ENCODE measurements around the gene TMOD3.

Gene TMOD3

DNA sequence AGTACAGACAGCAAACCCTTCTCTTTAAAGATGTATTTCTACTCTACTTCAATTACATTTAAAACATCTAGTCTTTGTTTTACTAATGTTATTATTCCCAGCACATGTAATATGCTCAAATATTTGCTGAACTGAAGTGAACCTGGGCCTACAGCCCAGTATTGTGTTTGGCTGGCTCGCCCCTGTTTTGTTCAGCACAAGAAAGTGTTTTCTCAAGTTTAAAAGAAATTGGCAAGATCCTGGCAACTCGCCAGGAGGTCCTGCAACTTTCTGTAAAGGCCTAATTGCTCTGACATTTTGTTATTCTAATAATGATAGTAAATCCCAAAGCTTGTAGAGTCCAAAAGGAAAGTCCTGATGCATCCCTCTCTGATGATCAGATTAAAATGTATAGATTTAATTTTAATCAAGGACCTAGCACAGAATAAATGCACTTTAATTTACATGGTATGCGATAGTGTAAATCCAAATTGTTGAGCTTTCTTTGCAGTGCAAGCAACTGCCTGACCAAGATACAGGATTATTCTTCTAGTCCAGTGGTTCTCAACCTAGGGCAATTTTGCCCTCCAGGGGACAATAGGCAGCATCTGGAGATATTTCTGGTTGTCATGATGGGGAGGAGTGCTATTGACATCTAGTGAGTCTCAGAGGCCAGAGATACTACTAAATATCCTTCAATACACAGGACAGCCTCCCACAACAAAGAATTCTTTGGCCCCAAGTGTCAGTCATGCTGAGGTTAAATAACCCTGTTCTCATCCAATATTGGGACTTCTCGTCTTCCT, 35.7 kb upstream of the TMOD3 start:
- TF ChIP-seq, protein P1, sequence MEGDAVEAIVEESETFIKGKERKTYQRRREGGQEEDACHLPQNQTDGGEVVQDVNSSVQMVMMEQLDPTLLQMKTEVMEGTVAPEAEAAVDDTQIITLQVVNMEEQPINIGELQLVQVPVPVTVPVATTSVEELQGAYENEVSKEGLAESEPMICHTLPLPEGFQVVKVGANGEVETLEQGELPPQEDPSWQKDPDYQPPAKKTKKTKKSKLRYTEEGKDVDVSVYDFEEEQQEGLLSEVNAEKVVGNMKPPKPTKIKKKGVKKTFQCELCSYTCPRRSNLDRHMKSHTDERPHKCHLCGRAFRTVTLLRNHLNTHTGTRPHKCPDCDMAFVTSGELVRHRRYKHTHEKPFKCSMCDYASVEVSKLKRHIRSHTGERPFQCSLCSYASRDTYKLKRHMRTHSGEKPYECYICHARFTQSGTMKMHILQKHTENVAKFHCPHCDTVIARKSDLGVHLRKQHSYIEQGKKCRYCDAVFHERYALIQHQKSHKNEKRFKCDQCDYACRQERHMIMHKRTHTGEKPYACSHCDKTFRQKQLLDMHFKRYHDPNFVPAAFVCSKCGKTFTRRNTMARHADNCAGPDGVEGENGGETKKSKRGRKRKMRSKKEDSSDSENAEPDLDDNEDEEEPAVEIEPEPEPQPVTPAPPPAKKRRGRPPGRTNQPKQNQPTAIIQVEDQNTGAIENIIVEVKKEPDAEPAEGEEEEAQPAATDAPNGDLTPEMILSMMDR (IDR thresholded peaks at IDR 0.05; ENCODE audit: control insufficient read depth, insufficient read depth, low read depth, low read length, missing control alignments), result no peak
- DNase-seq (ENCODE audit: low read depth), result no peak
- H3K4me3 ChIP-seq (ENCODE audit: control insufficient read depth, low read depth, low read length), result no peak overlapping the region

DNA sequence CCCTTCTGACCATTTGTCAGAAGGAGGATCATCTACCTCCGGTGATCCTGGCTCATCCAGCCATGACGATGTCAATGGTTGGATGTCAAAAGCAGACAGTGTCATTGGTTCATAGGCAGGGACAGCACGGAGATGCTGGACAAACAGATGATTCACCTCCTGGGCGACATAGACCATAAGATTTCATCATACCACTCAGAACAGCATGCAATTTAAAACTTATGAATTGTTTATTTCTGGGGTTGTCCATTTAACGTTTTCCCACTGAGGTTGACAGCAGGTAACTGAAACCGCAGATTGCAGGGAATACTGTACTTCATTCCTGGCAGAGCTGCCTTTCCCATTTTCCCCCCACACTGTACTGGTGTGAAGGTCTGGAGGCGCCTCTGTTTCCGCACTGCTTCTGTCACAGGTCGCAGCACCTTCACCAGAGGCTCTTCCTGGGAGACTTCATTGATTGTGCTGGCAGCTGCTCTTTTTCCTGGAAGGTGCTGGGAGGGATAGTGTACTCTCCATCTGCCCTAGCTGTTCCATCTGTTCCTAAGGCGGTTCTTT, 32.5 kb upstream of the TMOD3 start:
- no peak overlapping the region for H3K4me3 ChIP-seq (ENCODE audit: control insufficient read depth, low read depth, low read length)
- TF ChIP-seq, protein P1 (IDR thresholded peaks at IDR 0.05; ENCODE audit: control insufficient read depth, insufficient read depth, low read depth, low read length, missing control alignments), result no peak
- DNase-seq (ENCODE audit: low read depth), result no peak

DNA sequence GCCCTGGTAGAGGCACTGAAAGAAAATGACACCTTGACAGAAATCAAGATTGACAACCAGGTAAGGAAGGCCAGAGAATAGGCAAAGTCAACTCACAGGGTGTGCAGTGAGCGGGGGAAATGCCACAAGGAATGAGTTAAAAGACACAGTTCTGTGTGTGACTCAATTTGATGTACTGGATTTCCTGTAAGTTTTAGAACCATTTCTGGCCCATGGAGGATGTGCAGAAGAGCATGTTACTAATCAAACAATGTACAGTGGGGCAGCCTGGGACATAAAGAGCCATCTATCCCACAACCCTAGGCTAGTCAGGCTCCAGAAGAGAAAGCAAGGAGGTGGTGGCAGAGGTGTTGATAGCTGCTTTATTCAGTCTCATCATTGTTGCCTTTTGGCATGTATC, 31.2 kb upstream of the TMOD3 start:
- TF ChIP-seq, protein P1 (IDR thresholded peaks at IDR 0.05; ENCODE audit: control insufficient read depth, insufficient read depth, low read depth, low read length, missing control alignments), result no peak
- no peak overlapping the region for H3K4me3 ChIP-seq (ENCODE audit: control insufficient read depth, low read depth, low read length)
- no peak for DNase-seq (ENCODE audit: low read depth)

DNA sequence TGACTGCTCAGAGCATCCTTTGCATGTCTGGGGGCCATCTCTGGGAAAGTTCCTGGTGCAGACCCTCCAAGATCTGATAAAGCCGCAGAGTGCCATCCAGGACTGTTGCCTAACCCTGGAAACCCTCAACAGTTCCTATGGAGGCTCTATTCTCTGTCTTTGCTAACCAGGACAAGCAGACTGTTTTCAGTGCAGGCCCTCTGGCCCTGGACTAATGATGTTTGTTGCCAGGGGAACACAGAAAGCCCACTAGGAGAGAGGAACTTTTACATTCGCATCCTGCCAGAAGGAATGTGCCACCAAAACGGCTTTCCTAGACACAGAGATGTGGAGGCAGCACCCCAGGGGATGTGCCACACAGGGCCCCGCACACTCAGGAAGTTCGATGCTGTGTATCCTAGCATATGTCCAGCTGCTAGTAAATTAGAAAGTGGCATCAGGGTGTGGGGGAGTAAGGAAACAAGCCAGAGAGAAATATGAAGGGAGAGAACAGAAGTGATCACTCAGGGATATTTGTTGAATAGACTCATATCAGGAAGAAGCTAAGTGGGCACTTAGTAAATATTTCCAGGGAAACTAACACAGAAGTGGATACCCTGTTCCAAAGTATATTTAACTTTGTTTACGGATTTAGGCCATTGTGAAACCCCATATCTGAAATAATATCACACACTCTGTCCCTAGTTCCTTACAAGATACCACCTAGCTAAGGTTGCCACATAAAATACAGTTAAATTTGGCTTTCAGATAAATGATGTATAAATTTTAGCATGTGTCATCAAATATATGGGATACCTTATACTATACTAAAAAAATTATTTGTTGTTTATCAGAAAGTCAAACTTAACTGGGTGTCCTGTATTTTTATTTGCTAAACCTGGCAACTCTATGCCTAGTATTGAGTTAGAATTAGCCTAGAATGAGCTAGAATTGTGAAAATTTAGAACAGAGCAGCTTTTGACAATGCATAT, 29.9 kb upstream of the TMOD3 start:
- TF ChIP-seq, protein P1 (IDR thresholded peaks at IDR 0.05; ENCODE audit: control insufficient read depth, insufficient read depth, low read depth, low read length, missing control alignments), result no peak
- H3K4me3 ChIP-seq (ENCODE audit: control insufficient read depth, low read depth, low read length), result no peak overlapping the region
- DNase-seq (ENCODE audit: low read depth), result no peak

DNA sequence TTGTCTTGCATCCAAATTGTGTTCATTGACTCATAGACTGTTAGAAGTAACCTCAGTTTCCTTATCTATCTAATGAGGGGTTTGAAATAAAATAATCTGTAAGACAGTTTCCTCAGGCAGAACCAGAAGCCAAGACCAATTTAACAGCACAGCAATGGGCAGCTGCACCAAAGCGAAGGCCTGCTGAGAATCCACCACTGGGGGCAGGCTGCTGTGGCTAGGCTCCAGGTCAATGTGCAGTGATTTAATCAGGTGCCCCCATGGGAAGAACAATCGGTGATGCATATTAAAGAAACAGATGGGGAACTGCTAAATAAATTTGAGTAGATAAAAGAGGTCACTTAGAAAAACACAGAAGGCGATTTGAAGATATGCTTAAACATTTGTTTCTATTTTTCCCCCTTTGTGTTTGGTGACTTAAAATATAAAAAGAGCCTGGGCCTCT, 28.0 kb upstream of the TMOD3 start:
- DNase-seq (ENCODE audit: low read depth), result no peak
- TF ChIP-seq, protein P1 (IDR thresholded peaks at IDR 0.05; ENCODE audit: control insufficient read depth, insufficient read depth, low read depth, low read length, missing control alignments), result peak; percentile 62
- H3K4me3 ChIP-seq (ENCODE audit: control insufficient read depth, low read depth, low read length), result no peak overlapping the region

DNA sequence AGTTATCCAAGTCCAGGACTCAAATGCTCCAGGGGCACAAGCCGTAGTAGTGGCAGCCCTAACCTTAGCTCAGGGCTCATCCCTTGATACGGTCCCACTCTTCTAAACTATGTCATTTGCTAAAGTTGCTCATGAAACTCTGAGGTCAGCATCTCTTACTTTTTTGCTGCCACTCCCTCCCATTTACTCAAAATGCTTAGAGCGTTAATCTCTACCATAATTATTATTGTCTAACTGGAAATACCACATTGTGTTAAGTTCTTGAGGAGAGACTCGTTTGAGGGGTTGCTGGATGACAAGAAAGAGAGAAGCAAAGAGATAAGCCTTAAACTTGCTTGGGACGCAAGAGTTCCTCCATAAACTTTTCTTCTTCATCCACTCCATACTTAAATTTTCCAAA, 26.9 kb upstream of the TMOD3 start:
- no peak for DNase-seq (ENCODE audit: low read depth)
- TF ChIP-seq, protein P1 (IDR thresholded peaks at IDR 0.05; ENCODE audit: control insufficient read depth, insufficient read depth, low read depth, low read length, missing control alignments), result no peak
- H3K4me3 ChIP-seq (ENCODE audit: control insufficient read depth, low read depth, low read length), result no peak overlapping the region
